HEK293 (cell line): ENCODE results near the gene URGCP.

Experiments used
- CTCF ChIA-PET: fragments of 350-600 bp; formaldehyde crosslinking; extraction: SDS; loops from one replicate; lab custom pipeline; 2021; ENCODE audit warnings: antibody characterized with exemption; lab: Yijun Ruan, JAX
- POLR2A ChIA-PET: fragments of 300-600 bp; formaldehyde crosslinking; extraction: SDS; loops from one replicate; lab custom pipeline; 2020; ENCODE audit warnings: antibody characterized with exemption, inconsistent platforms; lab: Yijun Ruan, JAX
- H3K27ac ChIP-seq: fragments of 200-500 bp; sonication (Bioruptor generic); 2 replicates; pipeline ENCODE4 v1.5.1; 2014; ENCODE audit warnings: low read depth, low read length, control low read depth, inconsistent platforms; ENCODE audit errors: extremely low read depth
- H3K36me3 ChIP-seq, 2 experiments: fragments of 200-500 bp in 1 of 2; sonication (Bioruptor generic) in 1 of 2; 1 replicate in 1 of 2; 2 replicates in 1 of 2; pipeline ENCODE4 v1.5.1; 2014 to 2017; ENCODE audit warnings: inconsistent platforms in 2 of 2, low read length in 2 of 2; ENCODE audit not compliant: control insufficient read depth in 2 of 2, insufficient read depth in 1 of 2
- H3K4me1 ChIP-seq: fragments of 200-500 bp; sonication (Bioruptor generic); 2 replicates; pipeline ENCODE4 v1.5.1; 2014; ENCODE audit warnings: mild to moderate bottlenecking, low read length, inconsistent platforms; ENCODE audit not compliant: control insufficient read depth, insufficient read depth
- H3K4me3 ChIP-seq: 2 replicates; pipeline ENCODE4 v1.5.1; 2011; ENCODE audit warnings: low read depth, mild to moderate bottlenecking, control low read depth, low read length, moderate library complexity
- H3K9me3 ChIP-seq: fragments of 200-500 bp; sonication (Bioruptor generic); 2 replicates; pipeline ENCODE4 v1.5.1; 2014; ENCODE audit warnings: low read depth, low read length, inconsistent platforms; ENCODE audit not compliant: control insufficient read depth, insufficient read depth
- BCL11B ChIP-seq: fragments of 450-650 bp; formaldehyde crosslinking; IDR thresholded peaks from 2 replicates; pipeline ENCODE4 v1.5.1; 2016; ENCODE audit warnings: low read depth, missing biosample characterization, missing genetic modification characterization
- GFI1B ChIP-seq: fragments of 450-650 bp; formaldehyde crosslinking; IDR thresholded peaks from 2 replicates; pipeline ENCODE4 v1.5.1; 2016; ENCODE audit warnings: missing biosample characterization, missing genetic modification characterization
- KLF7 ChIP-seq: fragments of 450-650 bp; formaldehyde crosslinking; IDR thresholded peaks from 2 replicates; pipeline ENCODE4 v1.5.1; 2016; ENCODE audit warnings: missing biosample characterization, missing genetic modification characterization, borderline replicate concordance
- MEIS1 ChIP-seq: sonication (generic); formaldehyde crosslinking; IDR thresholded peaks from 2 replicates; pipeline ENCODE4 v1.8.1; 2022; ENCODE audit warnings: missing genetic modification reagents, mild to moderate bottlenecking, borderline replicate concordance
- SCRT2 ChIP-seq: fragments of 450-650 bp; formaldehyde crosslinking; IDR thresholded peaks from 2 replicates; pipeline ENCODE4 v1.5.1; 2016; ENCODE audit warnings: missing biosample characterization, missing genetic modification characterization
- SP3 ChIP-seq: fragments of 450-650 bp; formaldehyde crosslinking; IDR thresholded peaks from 2 replicates; pipeline ENCODE4 v1.5.1; 2016; ENCODE audit warnings: missing biosample characterization, missing genetic modification characterization
- TRIM28 ChIP-seq: IDR thresholded peaks from 2 replicates; pipeline ENCODE4 v1.6.1; 2011; ENCODE audit warnings: low read length, control low read depth, borderline replicate concordance
- YY2 ChIP-seq: fragments of 450-650 bp; formaldehyde crosslinking; IDR thresholded peaks from 2 replicates; pipeline ENCODE4 v1.5.1; 2016; ENCODE audit warnings: missing biosample characterization, missing genetic modification characterization
- ZBTB21 ChIP-seq: fragments of 450-650 bp; formaldehyde crosslinking; IDR thresholded peaks from 2 replicates; pipeline ENCODE4 v1.5.1; 2017; ENCODE audit warnings: missing biosample characterization, missing genetic modification characterization
- ZBTB48 ChIP-seq: fragments of 450-650 bp; formaldehyde crosslinking; IDR thresholded peaks from 2 replicates; pipeline ENCODE4 v1.5.1; 2016; ENCODE audit warnings: missing biosample characterization, missing genetic modification characterization
- ZNF211 ChIP-seq: fragments of 450-650 bp; formaldehyde crosslinking; IDR thresholded peaks from 2 replicates; pipeline ENCODE4 v1.5.1; 2016; ENCODE audit warnings: low read depth, missing biosample characterization, missing genetic modification characterization
- ZNF23 ChIP-seq: fragments of 450-650 bp; formaldehyde crosslinking; IDR thresholded peaks from 2 replicates; pipeline ENCODE4 v1.5.1; 2016; ENCODE audit warnings: missing biosample characterization, missing genetic modification characterization, borderline replicate concordance
- ZNF24 ChIP-seq: fragments of 450-650 bp; formaldehyde crosslinking; IDR thresholded peaks from 2 replicates; pipeline ENCODE4 v1.5.1; 2016; ENCODE audit warnings: missing biosample characterization, missing genetic modification characterization
- ZNF292 ChIP-seq: fragments of 450-650 bp; formaldehyde crosslinking; IDR thresholded peaks from 2 replicates; pipeline ENCODE4 v1.5.1; 2016; ENCODE audit warnings: low read depth, missing biosample characterization, missing genetic modification characterization, borderline replicate concordance
- ZNF324 ChIP-seq: fragments of 450-650 bp; formaldehyde crosslinking; IDR thresholded peaks from 2 replicates; pipeline ENCODE4 v1.5.1; 2016; ENCODE audit warnings: missing biosample characterization, missing genetic modification characterization
- ZNF335 ChIP-seq: fragments of 450-650 bp; formaldehyde crosslinking; conservative IDR thresholded peaks from 2 replicates; pipeline ENCODE4 v1.5.1; 2016; ENCODE audit warnings: missing biosample characterization, missing genetic modification characterization
- ZNF341 ChIP-seq: fragments of 450-650 bp; formaldehyde crosslinking; IDR thresholded peaks from 2 replicates; pipeline ENCODE4; 2016; ENCODE audit warnings: low read depth, missing biosample characterization, missing genetic modification characterization
- ZNF514 ChIP-seq: fragments of 450-650 bp; formaldehyde crosslinking; IDR thresholded peaks from 2 replicates; pipeline ENCODE4 v1.5.1; 2016; ENCODE audit warnings: missing biosample characterization, missing genetic modification characterization
- ZNF555 ChIP-seq: fragments of 450-650 bp; formaldehyde crosslinking; conservative IDR thresholded peaks from 2 replicates; pipeline ENCODE4 v1.5.1; 2017; ENCODE audit warnings: missing biosample characterization, mild to moderate bottlenecking, missing genetic modification characterization, inconsistent platforms
- ZNF658 ChIP-seq: fragments of 450-650 bp; formaldehyde crosslinking; IDR thresholded peaks from 2 replicates; pipeline ENCODE4; 2016; ENCODE audit warnings: missing biosample characterization, missing genetic modification characterization
- ZNF837 ChIP-seq: fragments of 450-650 bp; formaldehyde crosslinking; IDR thresholded peaks from 2 replicates; pipeline ENCODE4 v1.5.1; 2016; ENCODE audit warnings: missing biosample characterization, missing genetic modification characterization
- TF ChIP-seq, protein P1 (sequence below): fragments of 450-650 bp; formaldehyde crosslinking; IDR thresholded peaks from 2 replicates; pipeline ENCODE4 v1.5.1; 2016; ENCODE audit warnings: missing biosample characterization, missing genetic modification characterization
- TF ChIP-seq, protein P2 (sequence below): sonication (generic); formaldehyde crosslinking; IDR thresholded peaks from 2 replicates; pipeline ENCODE4 v1.8.1; 2022; ENCODE audit warnings: mild to moderate bottlenecking, moderate library complexity, missing genetic modification reagents
- TF ChIP-seq, protein P3 (sequence below): fragments of 450-650 bp; formaldehyde crosslinking; IDR thresholded peaks from 2 replicates; pipeline ENCODE4 v1.5.1; 2016; ENCODE audit warnings: missing biosample characterization, missing genetic modification characterization
- TF ChIP-seq, protein P4 (sequence below): fragments of 450-650 bp; formaldehyde crosslinking; IDR thresholded peaks from 2 replicates; pipeline ENCODE4 v1.5.1; 2017; ENCODE audit warnings: missing biosample characterization, missing genetic modification characterization

Gene URGCP

DNA sequence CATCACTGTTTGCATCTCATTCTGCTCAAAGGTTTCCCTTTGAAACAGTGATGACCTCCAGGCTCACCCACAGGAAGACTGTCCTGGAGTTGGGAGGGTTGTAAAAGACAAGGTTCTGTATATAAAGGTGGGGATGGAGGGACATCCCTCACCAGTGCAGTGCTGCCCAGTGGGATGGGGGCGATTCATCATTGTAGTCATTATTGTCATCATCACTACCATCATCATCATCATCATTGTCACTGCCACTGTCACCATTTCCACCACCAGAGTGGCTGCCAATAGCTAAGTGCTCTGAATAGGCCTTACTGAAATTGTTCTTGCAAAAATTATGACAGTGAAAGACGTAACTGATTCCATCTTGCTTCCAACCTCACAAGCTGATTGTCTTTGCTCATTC, 61.7 kb downstream of the URGCP start:
- H3K27ac ChIP-seq = no peak overlapping the region
- no peak overlapping the region for H3K4me3 ChIP-seq
- no peaks in the 10 kb centered on the region for H3K4me1 ChIP-seq
- ChIA-PET POLR2A (interaction anchor here (0.7 kb wide), 1 partner anchor 73 kb away, joined by 3 read pairs; no protein-coding TSS in a partner anchor), CTCF (interaction anchor here (0.7 to 1.1 kb wide), 2 partner anchors 16 to 466 kb away, joined by 3 to 4 read pairs; no protein-coding TSS in a partner anchor)
- TF ChIP-seq ZNF514 (tag by site-specific recombination) (no peak), TRIM28 (no peak)
- TF ChIP-seq, protein P1, sequence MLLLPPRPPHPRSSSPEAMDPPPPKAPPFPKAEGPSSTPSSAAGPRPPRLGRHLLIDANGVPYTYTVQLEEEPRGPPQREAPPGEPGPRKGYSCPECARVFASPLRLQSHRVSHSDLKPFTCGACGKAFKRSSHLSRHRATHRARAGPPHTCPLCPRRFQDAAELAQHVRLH = no peak
- H3K9me3 ChIP-seq = no peaks in the 10 kb centered on the region
- H3K36me3 ChIP-seq = no peaks in the 10 kb centered on the region

DNA sequence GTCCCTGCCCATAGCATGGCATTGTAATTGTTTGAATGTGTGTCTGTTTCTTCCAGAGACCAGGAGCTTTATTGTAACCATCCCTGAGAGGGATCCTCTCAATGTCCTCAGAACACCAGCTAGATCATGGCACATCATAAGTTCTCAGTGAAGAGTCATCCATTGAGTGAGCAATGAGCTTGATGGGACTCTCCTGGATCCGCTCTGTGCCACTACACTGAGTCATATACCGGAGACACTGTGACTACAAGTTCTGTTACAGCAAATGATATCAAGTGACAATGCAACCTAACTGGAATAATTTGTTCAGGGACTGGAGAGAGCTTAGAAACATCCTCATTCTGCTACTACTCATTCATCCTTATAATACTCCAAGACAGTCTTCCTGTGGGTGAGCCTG, 62.1 kb downstream of the URGCP start:
- Histone ChIP-seq H3K4me3 (no peak overlapping the region), H3K4me1 (no peaks in the 10 kb centered on the region), H3K36me3 (no peaks in the 10 kb centered on the region), H3K27ac (no peak overlapping the region), H3K9me3 (no peaks in the 10 kb centered on the region)
- ChIA-PET CTCF (interaction anchor here (0.6 to 1.1 kb wide), 4 partner anchors 16 to 465 kb away, joined by 3 to 4 read pairs (median 3); no protein-coding TSS in a partner anchor), POLR2A (interaction anchor here (0.7 kb wide), 2 partner anchors 37 to 73 kb away, joined by 3 to 4 read pairs; no protein-coding TSS in a partner anchor)
- TF ChIP-seq ZNF211 (no peak), BCL11B (tag by site-specific recombination) (no peak), ZNF335 (no peak), ZBTB21 (tag by site-specific recombination) (no peak), ZNF324 (no peak), GFI1B (tag by site-specific recombination) (no peak), MEIS1 (CRISPR knock-in tag) (no peak), ZNF292 (tag by site-specific recombination) (no peak), YY2 (tag by site-specific recombination) (no peak), ZNF837 (tag by site-specific recombination) (no peak)
- TF ChIP-seq, protein P2, sequence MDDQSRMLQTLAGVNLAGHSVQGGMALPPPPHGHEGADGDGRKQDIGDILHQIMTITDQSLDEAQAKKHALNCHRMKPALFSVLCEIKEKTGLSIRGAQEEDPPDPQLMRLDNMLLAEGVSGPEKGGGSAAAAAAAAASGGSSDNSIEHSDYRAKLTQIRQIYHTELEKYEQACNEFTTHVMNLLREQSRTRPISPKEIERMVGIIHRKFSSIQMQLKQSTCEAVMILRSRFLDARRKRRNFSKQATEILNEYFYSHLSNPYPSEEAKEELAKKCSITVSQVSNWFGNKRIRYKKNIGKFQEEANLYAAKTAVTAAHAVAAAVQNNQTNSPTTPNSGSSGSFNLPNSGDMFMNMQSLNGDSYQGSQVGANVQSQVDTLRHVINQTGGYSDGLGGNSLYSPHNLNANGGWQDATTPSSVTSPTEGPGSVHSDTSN (CRISPR knock-in tag) = no peak

DNA sequence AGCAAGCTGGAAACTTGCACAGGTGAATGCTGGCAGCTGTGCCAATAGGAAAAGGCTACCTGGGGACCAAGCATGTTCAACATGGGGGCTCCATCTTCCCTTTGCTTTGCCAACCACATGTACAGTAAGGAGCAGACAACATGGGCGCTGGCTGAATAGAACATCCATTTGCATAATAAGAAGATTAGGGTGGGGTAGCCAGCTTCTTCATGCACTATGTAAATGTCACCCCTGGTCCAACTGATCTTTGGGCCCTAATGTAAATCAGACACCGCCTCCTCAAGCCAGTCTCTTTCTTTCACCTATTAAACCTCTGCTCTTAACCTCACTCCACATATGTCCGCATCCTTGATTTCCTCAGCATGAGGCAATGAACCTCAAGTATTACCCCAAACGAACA, 63.1 kb downstream of the URGCP start:
- Histone ChIP-seq H3K36me3 (no peaks in the 10 kb centered on the region), H3K4me3 (no peak overlapping the region), H3K4me1 (no peaks in the 10 kb centered on the region; the same call in 1 of the 2 replicates), H3K27ac (no peak overlapping the region), H3K9me3 (no peaks in the 10 kb centered on the region)
- TF ChIP-seq ZNF211 = no peak
- no peak for TF ChIP-seq ZNF341 (tag by site-specific recombination)
- TF ChIP-seq KLF7 (tag by site-specific recombination) = no peak
- TF ChIP-seq, protein P3, sequence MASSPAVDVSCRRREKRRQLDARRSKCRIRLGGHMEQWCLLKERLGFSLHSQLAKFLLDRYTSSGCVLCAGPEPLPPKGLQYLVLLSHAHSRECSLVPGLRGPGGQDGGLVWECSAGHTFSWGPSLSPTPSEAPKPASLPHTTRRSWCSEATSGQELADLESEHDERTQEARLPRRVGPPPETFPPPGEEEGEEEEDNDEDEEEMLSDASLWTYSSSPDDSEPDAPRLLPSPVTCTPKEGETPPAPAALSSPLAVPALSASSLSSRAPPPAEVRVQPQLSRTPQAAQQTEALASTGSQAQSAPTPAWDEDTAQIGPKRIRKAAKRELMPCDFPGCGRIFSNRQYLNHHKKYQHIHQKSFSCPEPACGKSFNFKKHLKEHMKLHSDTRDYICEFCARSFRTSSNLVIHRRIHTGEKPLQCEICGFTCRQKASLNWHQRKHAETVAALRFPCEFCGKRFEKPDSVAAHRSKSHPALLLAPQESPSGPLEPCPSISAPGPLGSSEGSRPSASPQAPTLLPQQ (tag by site-specific recombination) = no peak
- TF ChIP-seq, protein P4, sequence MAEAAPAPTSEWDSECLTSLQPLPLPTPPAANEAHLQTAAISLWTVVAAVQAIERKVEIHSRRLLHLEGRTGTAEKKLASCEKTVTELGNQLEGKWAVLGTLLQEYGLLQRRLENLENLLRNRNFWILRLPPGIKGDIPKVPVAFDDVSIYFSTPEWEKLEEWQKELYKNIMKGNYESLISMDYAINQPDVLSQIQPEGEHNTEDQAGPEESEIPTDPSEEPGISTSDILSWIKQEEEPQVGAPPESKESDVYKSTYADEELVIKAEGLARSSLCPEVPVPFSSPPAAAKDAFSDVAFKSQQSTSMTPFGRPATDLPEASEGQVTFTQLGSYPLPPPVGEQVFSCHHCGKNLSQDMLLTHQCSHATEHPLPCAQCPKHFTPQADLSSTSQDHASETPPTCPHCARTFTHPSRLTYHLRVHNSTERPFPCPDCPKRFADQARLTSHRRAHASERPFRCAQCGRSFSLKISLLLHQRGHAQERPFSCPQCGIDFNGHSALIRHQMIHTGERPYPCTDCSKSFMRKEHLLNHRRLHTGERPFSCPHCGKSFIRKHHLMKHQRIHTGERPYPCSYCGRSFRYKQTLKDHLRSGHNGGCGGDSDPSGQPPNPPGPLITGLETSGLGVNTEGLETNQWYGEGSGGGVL = no peak
- TF ChIP-seq ZNF658 = no peak
- TF ChIP-seq ZNF24 (tag by site-specific recombination) = no peak
- no peak for TF ChIP-seq ZNF23 (tag by site-specific recombination)
- TF ChIP-seq ZBTB48 (tag by site-specific recombination) = no peak
- no peak for TF ChIP-seq ZNF555 (tag by site-specific recombination)
- TF ChIP-seq SP3 = no peak
- TF ChIP-seq SCRT2 (tag by site-specific recombination) = no peak
- POLR2A ChIA-PET = no interaction called here
- CTCF ChIA-PET = interaction anchor here (1.0 to 1.9 kb wide), 2 partner anchors 261 to 902 kb away, joined by 3 to 10 read pairs; partner anchors contain the start of gene STK17A
